MCF 10A (cell line): Measurements from ENCODE around the gene FTCDNL1. TPM values are rescaled to one million over a fixed set of nuclear protein-coding genes. Genes with fewer than 3 reads are reported as not detected.

Experiments used
- BruUV-seq: library from RNA; stranded (reverse); fragments of 400-500 nt; replicated peaks from 2 replicates; lab custom pipeline; 2021; lab: Mats Ljungman, UMichigan
- CTCF ChIA-PET: fragments of 300-600 bp; sonication (Branson Sonifier 250); formaldehyde crosslinking; extraction: SDS; loops from one replicate; lab custom pipeline; 2021; ENCODE audit warnings: antibody characterized with exemption, inconsistent platforms; lab: Yijun Ruan, JAX
- POLR2A ChIA-PET: fragments of 300-600, 350-650 bp; sonication (Branson Sonifier 250); formaldehyde crosslinking; extraction: SDS; loops from one replicate; lab custom pipeline; 2020; ENCODE audit warnings: antibody characterized with exemption, inconsistent platforms; lab: Yijun Ruan, JAX
- DNase-seq: peaks from one replicate; pipeline ENCODE4 v3.0.0-alpha.2; 2018; ENCODE audit not compliant: unreplicated experiment
- H3K27ac Mint-ChIP-seq: one replicate; pipeline ENCODE4 v1.8.0; 2022; ENCODE audit warnings: mild to moderate bottlenecking, low read depth, mixed read lengths; ENCODE audit not compliant: unreplicated experiment
- H3K27me3 Mint-ChIP-seq: one replicate; pipeline ENCODE4 v1.8.0; 2022; ENCODE audit warnings: mixed read lengths; ENCODE audit not compliant: insufficient read depth, unreplicated experiment
- H3K36me3 Mint-ChIP-seq: one replicate; pipeline ENCODE4 v1.8.0; 2022; ENCODE audit warnings: mild to moderate bottlenecking, moderate library complexity, mixed read lengths; ENCODE audit not compliant: insufficient read depth, unreplicated experiment
- H3K4me1 Mint-ChIP-seq: one replicate; pipeline ENCODE4 v1.8.0; 2022; ENCODE audit warnings: mixed read lengths; ENCODE audit not compliant: insufficient read depth, unreplicated experiment
- H3K4me3 Mint-ChIP-seq: one replicate; pipeline ENCODE4 v1.8.0; 2022; ENCODE audit warnings: mild to moderate bottlenecking, moderate library complexity, mixed read lengths; ENCODE audit not compliant: unreplicated experiment
- H3K9me3 Mint-ChIP-seq: one replicate; pipeline ENCODE4 v1.8.0; 2022; ENCODE audit warnings: mixed read lengths; ENCODE audit not compliant: unreplicated experiment
- intact Hi-C: fragments of 100-400 bp; cut with micrococcal nuclease; formaldehyde crosslinking; loops from 2 replicates; pipeline ENCODE4 v1.14.1; 2022
- total RNA-seq: library from RNA; stranded (reverse); gene quantifications from 2 replicates; pipeline ENCODE4 v1.2.3, GENCODE V29; 2022
- TF ChIP-seq, protein P1 (sequence below): fragments of 200-600 bp; IDR thresholded peaks from one replicate; pipeline ENCODE4 v1.8.0; 2022; ENCODE audit warnings: antibody characterized with exemption, mild to moderate bottlenecking; ENCODE audit not compliant: unreplicated experiment

The FTCDNL1 gene
- total RNA-seq, 1 experiment from 2014 or later = 1.9 TPM

GRCh38 chr2:199749571-199749970 is 101.4 kb downstream of the FTCDNL1 start:
- Mint-ChIP-seq H3K4me3 (no peak overlapping the region), H3K27ac (no peak overlapping the region), H3K9me3 (no peaks in the 10 kb centered on the region), H3K36me3 (no peaks in the 10 kb centered on the region), H3K4me1 (no peaks in the 10 kb centered on the region), H3K27me3 (peaks cover 56% of the 10 kb centered on the region)
- BruUV-seq = no TSS peak
- ChIA-PET CTCF (interaction anchor here (0.6 to 3.2 kb wide), 3 partner anchors 9 to 1453 kb away, joined by 4 to 27 read pairs (median 4); no protein-coding TSS in a partner anchor), POLR2A (no interaction called here)
- no peak for DNase-seq
- intact Hi-C loops = no loop called here
- TF ChIP-seq, protein P1, sequence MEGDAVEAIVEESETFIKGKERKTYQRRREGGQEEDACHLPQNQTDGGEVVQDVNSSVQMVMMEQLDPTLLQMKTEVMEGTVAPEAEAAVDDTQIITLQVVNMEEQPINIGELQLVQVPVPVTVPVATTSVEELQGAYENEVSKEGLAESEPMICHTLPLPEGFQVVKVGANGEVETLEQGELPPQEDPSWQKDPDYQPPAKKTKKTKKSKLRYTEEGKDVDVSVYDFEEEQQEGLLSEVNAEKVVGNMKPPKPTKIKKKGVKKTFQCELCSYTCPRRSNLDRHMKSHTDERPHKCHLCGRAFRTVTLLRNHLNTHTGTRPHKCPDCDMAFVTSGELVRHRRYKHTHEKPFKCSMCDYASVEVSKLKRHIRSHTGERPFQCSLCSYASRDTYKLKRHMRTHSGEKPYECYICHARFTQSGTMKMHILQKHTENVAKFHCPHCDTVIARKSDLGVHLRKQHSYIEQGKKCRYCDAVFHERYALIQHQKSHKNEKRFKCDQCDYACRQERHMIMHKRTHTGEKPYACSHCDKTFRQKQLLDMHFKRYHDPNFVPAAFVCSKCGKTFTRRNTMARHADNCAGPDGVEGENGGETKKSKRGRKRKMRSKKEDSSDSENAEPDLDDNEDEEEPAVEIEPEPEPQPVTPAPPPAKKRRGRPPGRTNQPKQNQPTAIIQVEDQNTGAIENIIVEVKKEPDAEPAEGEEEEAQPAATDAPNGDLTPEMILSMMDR = no peak

GRCh38 chr2:199744724-199745123 is 106.3 kb downstream of the FTCDNL1 start:
- Mint-ChIP-seq H3K27me3 (peaks cover 41% of the 10 kb centered on the region), H3K4me3 (no peak overlapping the region), H3K27ac (no peak overlapping the region), H3K4me1 (peaks cover 3% of the 10 kb centered on the region), H3K9me3 (no peaks in the 10 kb centered on the region), H3K36me3 (no peaks in the 10 kb centered on the region)
- TF ChIP-seq, protein P1 = no peak
- no TSS peak for BruUV-seq
- no peak for DNase-seq
- POLR2A ChIA-PET = no interaction called here
- intact Hi-C loops = no loop called here
- CTCF ChIA-PET = interaction anchor here (0.5 to 0.6 kb wide), 3 partner anchors 102 to 1407 kb away, joined by 3 to 4 read pairs (median 3); no protein-coding TSS in a partner anchor

DNA sequence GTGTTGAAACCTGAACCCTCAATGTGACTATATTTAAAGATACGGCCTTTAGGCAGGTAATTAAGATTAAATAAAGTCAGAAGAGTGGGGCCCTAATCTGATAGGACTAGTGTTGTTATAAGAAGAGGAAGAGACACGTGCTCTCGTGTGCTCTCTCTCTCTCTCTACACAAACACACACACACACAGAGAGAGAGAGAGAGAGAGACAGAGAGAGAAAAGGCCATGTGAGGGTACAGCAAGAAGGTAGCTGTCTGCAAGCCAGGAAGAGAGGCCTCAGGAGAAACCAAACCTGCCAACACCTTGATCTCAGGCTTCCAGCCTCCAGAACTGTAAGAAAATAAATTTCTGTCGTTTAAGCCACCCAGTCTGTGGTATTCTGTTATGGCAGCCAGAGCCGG is 106.7 kb downstream of the FTCDNL1 start:
- no peak for DNase-seq
- Mint-ChIP-seq H3K4me1 (peaks cover 6% of the 10 kb centered on the region), H3K4me3 (no peak overlapping the region), H3K27ac (no peak overlapping the region), H3K36me3 (no peaks in the 10 kb centered on the region), H3K27me3 (peaks cover 37% of the 10 kb centered on the region), H3K9me3 (no peaks in the 10 kb centered on the region)
- BruUV-seq = no TSS peak
- TF ChIP-seq, protein P1 = no peak
- CTCF ChIA-PET = interaction anchor here (0.5 to 0.8 kb wide), 4 partner anchors 39 to 1407 kb away, joined by 3 to 4 read pairs (median 3); no protein-coding TSS in a partner anchor
- intact Hi-C loops = no loop called here
- POLR2A ChIA-PET = no interaction called here

DNA sequence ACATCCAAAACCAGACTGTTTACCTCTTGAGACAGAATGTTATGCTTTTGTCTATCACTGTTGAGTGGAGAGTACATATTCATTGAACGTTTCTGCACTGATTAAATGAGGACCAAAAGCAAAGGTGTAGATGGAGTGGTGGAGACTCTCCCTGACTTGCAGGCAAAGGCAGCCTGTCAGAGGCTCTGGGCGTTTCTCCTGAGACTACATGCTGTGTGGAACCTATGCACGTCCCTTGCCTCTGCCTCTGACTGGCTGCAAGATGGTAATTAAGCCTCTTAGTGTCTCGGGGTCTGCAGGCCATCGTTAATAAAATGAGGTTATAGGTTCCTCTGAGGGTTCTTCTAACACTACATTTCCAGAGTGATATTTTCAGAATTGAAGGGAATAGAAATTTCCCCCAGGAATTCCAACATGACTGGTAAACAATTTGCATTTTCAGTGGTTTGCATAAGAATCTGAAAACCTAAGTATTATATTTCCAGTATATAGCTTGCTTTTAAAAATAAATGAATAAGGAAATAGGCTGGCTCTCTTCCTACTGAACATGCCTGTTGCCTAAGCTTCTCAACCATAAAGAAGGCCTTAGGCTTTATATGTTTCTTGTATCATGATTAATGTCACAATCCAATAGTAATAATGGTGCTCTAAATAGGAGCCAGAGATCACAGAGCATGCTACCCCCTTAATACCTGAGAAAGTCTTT is 107.4 kb downstream of the FTCDNL1 start:
- ChIA-PET CTCF (interaction anchor here (0.6 to 6.6 kb wide), 3 partner anchors 35 to 1430 kb away, joined by 3 to 62 read pairs (median 4); no protein-coding TSS in a partner anchor), POLR2A (no interaction called here)
- H3K4me3 Mint-ChIP-seq = no peak overlapping the region
- peaks cover 10% of the 10 kb centered on the region for H3K4me1 Mint-ChIP-seq
- no peak overlapping the region for H3K27ac Mint-ChIP-seq
- intact Hi-C loops = no loop called here
- no peak for DNase-seq
- BruUV-seq = no TSS peak
- TF ChIP-seq, protein P1 = no peak
- H3K27me3 Mint-ChIP-seq = peaks cover 30% of the 10 kb centered on the region
- H3K9me3 Mint-ChIP-seq = no peaks in the 10 kb centered on the region
- no peaks in the 10 kb centered on the region for H3K36me3 Mint-ChIP-seq
